ENCODE data around the gene MACROD2. TPM values are rescaled to one million over a fixed set of nuclear protein-coding genes. Genes with fewer than 3 reads are reported as not detected.
"Not testable (repeated sequence)": the region's sequence is repeated elsewhere in the genome, so short reads cannot be mapped to it uniquely, and the experiment has no call there.

MACROD2 gene
- total RNA-seq, 4 donors from 2014 or later, result 4.6 to 33.0 (median 8.3) TPM

GRCh38 chr20:13960525-13960924, 34.8 kb upstream of the MACROD2 start:
- H3K27ac ChIP-seq, result no peak overlapping the region
- DNase-seq, result no peak
- H3K4me1 ChIP-seq, result no peaks in the 10 kb centered on the region
- H3K9me3 ChIP-seq, result no peaks in the 10 kb centered on the region
- intact Hi-C loops (cut with DNase I; ENCODE audit: low total_unique reads), result no loop called here
- H3K4me3 ChIP-seq, result no peak overlapping the region
- H3K36me3 ChIP-seq, result no peaks in the 10 kb centered on the region
- H3K27me3 ChIP-seq, result no peaks in the 10 kb centered on the region
- 42 to 70% methylated on average over 3 of the region's 3 CpGs for WGBS, 2 donors (ENCODE audit: low coverage in 1 of 2)
- TF ChIP-seq EP300 (IDR thresholded peaks at IDR 0.05; ENCODE audit: low read depth), result no peak
- no peak for TF ChIP-seq CTCF (IDR thresholded peaks at IDR 0.05)
- TF ChIP-seq POLR2AphosphoS5 (IDR thresholded peaks at IDR 0.05), result no peak
- no peak for TF ChIP-seq POLR2A (IDR thresholded peaks at IDR 0.05)
- in situ Hi-C loops (cut with MboI; ENCODE audit: low pct_ligation_motif_present in 1 of 4, low pct_unique_long_range_greater_than_20kb in 1 of 4, low sequenced_read_pairs in 3 of 4), result no loop called here

- TF ChIP-seq CTCF (IDR thresholded peaks at IDR 0.05) (no peak), POLR2AphosphoS5 (IDR thresholded peaks at IDR 0.05) (no peak), EP300 (IDR thresholded peaks at IDR 0.05; ENCODE audit: low read depth) (no peak), POLR2A (IDR thresholded peaks at IDR 0.05) (no peak)
- Histone ChIP-seq H3K27ac (no peak overlapping the region), H3K4me3 (no peak overlapping the region), H3K9me3 (no peaks in the 10 kb centered on the region), H3K36me3 (no peaks in the 10 kb centered on the region), H3K4me1 (no peaks in the 10 kb centered on the region), H3K27me3 (no peaks in the 10 kb centered on the region)
- in situ Hi-C loops (cut with MboI; ENCODE audit: low pct_ligation_motif_present in 1 of 4, low pct_unique_long_range_greater_than_20kb in 1 of 4, low sequenced_read_pairs in 3 of 4), result no loop called here
- intact Hi-C loops (cut with DNase I; ENCODE audit: low total_unique reads), result no loop called here
- WGBS, 2 donors (ENCODE audit: low coverage in 1 of 2), result 63 to 64% methylated on average over 1 to 4 of the region's 4 CpGs
- DNase-seq, result no peak
Measured at GRCh38 chr20:13984211-13984610, 11.1 kb upstream of the MACROD2 start.

GRCh38 chr20:13990465-13990864, 4.9 kb upstream of the MACROD2 start, which contains the start of gene SEL1L2:
Gene SEL1L2 (minus strand): TSS chr20:13990614. CDS start chr20:13990534, 80 bp downstream.
- Histone ChIP-seq H3K4me3 (no peak within 1 kb of the TSS), H3K27me3 (no peaks in the 10 kb centered on the region), H3K27ac (no peak within 1 kb of the TSS), H3K9me3 (peaks cover 0 to 7% of the 10 kb centered on the region in 2 donors), H3K4me1 (peaks cover 0 to 3% (median 0%) of the 10 kb centered on the region in 4 donors), H3K36me3 (no peaks in the 10 kb centered on the region)
- WGBS, 2 donors (ENCODE audit: low coverage in 1 of 2), result 59 to 75% methylated on average over 5 of the region's 5 CpGs
- TF ChIP-seq POLR2A (IDR thresholded peaks at IDR 0.05) (no peak), CTCF (IDR thresholded peaks at IDR 0.05) (no peak), EP300 (IDR thresholded peaks at IDR 0.05; ENCODE audit: low read depth) (no peak), POLR2AphosphoS5 (IDR thresholded peaks at IDR 0.05) (no peak)
- intact Hi-C loops (cut with DNase I; ENCODE audit: low total_unique reads), result no loop called here
- DNase-seq, result no peak
- in situ Hi-C loops (cut with MboI; ENCODE audit: low pct_ligation_motif_present in 1 of 4, low pct_unique_long_range_greater_than_20kb in 1 of 4, low sequenced_read_pairs in 3 of 4), result no loop called here

- no peak for TF ChIP-seq CTCF (IDR thresholded peaks at IDR 0.05)
- no peak for TF ChIP-seq POLR2A (IDR thresholded peaks at IDR 0.05)
- TF ChIP-seq POLR2AphosphoS5 (IDR thresholded peaks at IDR 0.05), result no peak
- TF ChIP-seq EP300 (IDR thresholded peaks at IDR 0.05; ENCODE audit: low read depth), result no peak
- in situ Hi-C loops (cut with MboI; ENCODE audit: low pct_ligation_motif_present in 1 of 4, low pct_unique_long_range_greater_than_20kb in 1 of 4, low sequenced_read_pairs in 3 of 4), result no loop called here
- WGBS, 2 donors (ENCODE audit: low coverage in 1 of 2), result 73 to 80% methylated on average over 1 of the region's 1 CpG
Measured at GRCh38 chr20:13991311-13991710, 4.0 kb upstream of the MACROD2 start.

GRCh38 chr20:13991955-13992354, 3.4 kb upstream of the MACROD2 start:
- H3K4me1 ChIP-seq; H3K27me3 ChIP-seq; intact Hi-C loops (cut with DNase I; ENCODE audit: low total_unique reads); H3K27ac ChIP-seq; DNase-seq; in situ Hi-C loops (cut with MboI; ENCODE audit: low pct_ligation_motif_present in 1 of 4, low pct_unique_long_range_greater_than_20kb in 1 of 4, low sequenced_read_pairs in 3 of 4); H3K36me3 ChIP-seq; H3K4me3 ChIP-seq; H3K9me3 ChIP-seq: not testable (repeated sequence)
- WGBS, 2 donors (ENCODE audit: low coverage in 1 of 2), result 79 to 92% methylated on average over 4 to 5 of the region's 5 CpGs

More at GRCh38 chr20:13991311-13991710, 4.0 kb upstream of the MACROD2 start:
- Histone ChIP-seq H3K36me3 (no peaks in the 10 kb centered on the region), H3K27ac (no peak overlapping the region), H3K4me1 (peaks cover 0 to 3% (median under 1%) of the 10 kb centered on the region in 4 donors), H3K4me3 (no peak overlapping the region), H3K27me3 (no peaks in the 10 kb centered on the region), H3K9me3 (peaks cover 0 to 7% of the 10 kb centered on the region in 2 donors)
- intact Hi-C loops (cut with DNase I; ENCODE audit: low total_unique reads), result no loop called here
- DNase-seq, result no peak
